Neural cell (in vitro differentiated cells): ENCODE data around the gene KCNJ6. TPM values are rescaled to one million over a fixed set of nuclear protein-coding genes. Genes with fewer than 3 reads are reported as not detected.

Experiments used
- H2AFZ ChIP-seq: fragments of 200-600, 300-800 bp; sonication (generic), shearing (Covaris generic); 2 replicates; pipeline ENCODE4 v1.6.0; 2014; ENCODE audit warnings: low read depth, mild to moderate bottlenecking, antibody characterized with exemption, low read length, moderate library complexity
- H3F3A ChIP-seq: fragments of 200-600 bp; shearing (Covaris generic); 2 replicates; pipeline ENCODE4 v1.6.1; 2016; ENCODE audit warnings: mild to moderate bottlenecking, moderate library complexity, mixed read lengths, antibody characterized with exemption, low read length; ENCODE audit not compliant: insufficient read depth, poor library complexity, severe bottlenecking
- H3K27ac ChIP-seq: fragments of 200-600, 300-800 bp; sonication (generic), shearing (Covaris generic); 2 replicates; pipeline ENCODE4 v1.5.1; 2014; ENCODE audit warnings: mild to moderate bottlenecking, low read length, moderate library complexity
- H3K27me3 ChIP-seq: fragments of 300-800, 200-600 bp; sonication (generic), shearing (Covaris generic); 2 replicates; pipeline ENCODE4 v1.6.0; 2014; ENCODE audit warnings: mild to moderate bottlenecking, low read depth, low read length, moderate library complexity; ENCODE audit not compliant: insufficient read depth
- H3K36me3 ChIP-seq: fragments of 300-800, 200-600 bp; sonication (generic), shearing (Covaris generic); 2 replicates; pipeline ENCODE4 v1.5.1; 2014; ENCODE audit warnings: mild to moderate bottlenecking, antibody characterized with exemption, low read length, moderate library complexity; ENCODE audit not compliant: insufficient read depth
- H3K4me2 ChIP-seq: fragments of 300-800, 200-600 bp; sonication (generic), shearing (Covaris generic); 2 replicates; pipeline ENCODE4 v1.6.0; 2014; ENCODE audit warnings: mild to moderate bottlenecking, low read length
- H3K4me3 ChIP-seq: fragments of 300-800, 200-600 bp; sonication (generic), shearing (Covaris generic); 2 replicates; pipeline ENCODE4 v1.5.1; 2014; ENCODE audit warnings: mild to moderate bottlenecking, low read length, moderate library complexity
- H3K79me2 ChIP-seq: fragments of 200-600 bp; shearing (Covaris generic); replicated peaks from 2 replicates; pipeline ENCODE4 v1.6.0; 2014; ENCODE audit warnings: mild to moderate bottlenecking, low read length, moderate library complexity; ENCODE audit not compliant: insufficient read depth
- H3K9ac ChIP-seq: fragments of 300-800, 200-600 bp; sonication (generic), shearing (Covaris generic); 2 replicates; pipeline ENCODE4 v1.6.1; 2016; ENCODE audit warnings: mild to moderate bottlenecking, low read length, mixed read lengths
- H3K9me2 ChIP-seq: fragments of 200-600 bp; shearing (Covaris generic); 2 replicates; pipeline ENCODE4 v1.6.1; 2016; ENCODE audit warnings: mild to moderate bottlenecking, low read length, mixed read lengths; ENCODE audit not compliant: insufficient read depth
- H3K9me3 ChIP-seq: fragments of 200-600, 300-800 bp; sonication (generic), shearing (Covaris generic); 2 replicates; pipeline ENCODE4 v1.6.1; 2016; ENCODE audit warnings: mild to moderate bottlenecking, mixed run types, low read length, moderate library complexity, mixed read lengths
- H4K20me1 ChIP-seq: fragments of 200-600 bp; shearing (Covaris generic); 2 replicates; pipeline ENCODE4 v1.6.1; 2016; ENCODE audit warnings: mild to moderate bottlenecking, mixed run types; ENCODE audit not compliant: insufficient read depth
- EP300 ChIP-seq: fragments of 450-650 bp; conservative IDR thresholded peaks from 2 replicates; pipeline ENCODE4 v1.6.1; 2014; ENCODE audit warnings: antibody characterized with exemption, mild to moderate bottlenecking, moderate library complexity; ENCODE audit not compliant: poor library complexity, severe bottlenecking
- EZH2 ChIP-seq: fragments of 200-600, 300-800 bp; shearing (Covaris generic), sonication (generic); IDR thresholded peaks from 2 replicates; pipeline ENCODE4 v1.6.1; 2014; ENCODE audit warnings: antibody characterized with exemption, low read length, borderline replicate concordance, mild to moderate bottlenecking; ENCODE audit not compliant: insufficient read depth, poor library complexity, severe bottlenecking
- MXI1 ChIP-seq: fragments of 450-650 bp; conservative IDR thresholded peaks from 2 replicates; pipeline ENCODE4 v1.6.1; 2014; ENCODE audit warnings: antibody characterized with exemption, mild to moderate bottlenecking; ENCODE audit not compliant: poor library complexity, severe bottlenecking
- POLR2AphosphoS5 ChIP-seq: IDR thresholded peaks from 2 replicates; pipeline ENCODE4 v1.6.1; 2012
- RAD21 ChIP-seq: fragments of 450-650 bp; conservative IDR thresholded peaks from 2 replicates; pipeline ENCODE4 v1.6.1; 2014; ENCODE audit warnings: antibody characterized with exemption, mild to moderate bottlenecking, moderate library complexity
- SMC3 ChIP-seq: fragments of 450-650 bp; conservative IDR thresholded peaks from 2 replicates; pipeline ENCODE4 v1.6.1; 2014; ENCODE audit warnings: antibody characterized with exemption, mild to moderate bottlenecking, moderate library complexity; ENCODE audit not compliant: poor library complexity
- TAF1 ChIP-seq: IDR thresholded peaks from 2 replicates; pipeline ENCODE4 v1.6.1; 2012; ENCODE audit warnings: low read depth
- polyA plus RNA-seq: library from polyadenylated mRNA; depleted of rRNA; stranded (reverse); fragments of >200 nt; gene quantifications from 2 replicates; pipeline ENCODE4 v1.2.3, GENCODE V29; 2014
- TF ChIP-seq, protein P1 (sequence below): fragments of 450-650 bp; IDR thresholded peaks from 2 replicates; pipeline ENCODE4 v1.5.1; 2014; ENCODE audit warnings: antibody characterized with exemption, mild to moderate bottlenecking, moderate library complexity; ENCODE audit not compliant: poor library complexity, severe bottlenecking
- TF ChIP-seq, protein P2 (sequence below): IDR thresholded peaks from 2 replicates; pipeline ENCODE4 v1.6.1; 2012; ENCODE audit warnings: borderline replicate concordance

Gene KCNJ6
- polyA plus RNA-seq, 1 donor from 2014 or later: 1.7 TPM

DNA sequence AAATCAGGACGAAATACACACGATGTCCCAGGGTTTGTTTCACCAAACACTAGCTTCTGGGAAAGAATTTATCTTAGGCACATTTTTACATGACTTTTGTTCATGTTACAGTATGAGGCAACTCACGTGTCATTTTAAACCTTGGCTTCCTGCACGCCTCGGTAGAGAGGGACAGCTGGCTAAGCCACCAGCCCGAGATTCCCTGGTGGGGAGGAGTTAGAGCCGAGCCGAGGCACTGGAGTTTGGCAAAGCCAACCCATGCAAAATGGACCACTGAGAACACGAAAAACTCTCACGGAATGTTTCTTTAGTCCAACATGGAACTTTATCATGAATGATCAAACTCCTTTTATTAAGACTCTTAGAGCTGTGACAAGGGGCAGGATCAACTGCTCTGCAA is 309.7 kb downstream of the KCNJ6 start:
- Histone ChIP-seq H3K4me3 (no peak overlapping the region), H3K4me2 (no peak overlapping the region), H3K9me2 (no peaks in the 10 kb centered on the region), H3F3A (no peaks in the 10 kb centered on the region), H3K27me3 (no peaks in the 10 kb centered on the region), H3K9ac (no peak overlapping the region), H4K20me1 (no peaks in the 10 kb centered on the region), H2AFZ (no peak overlapping the region), H3K9me3 (no peaks in the 10 kb centered on the region), H3K36me3 (no peaks in the 10 kb centered on the region), H3K79me2 (no peaks in the 10 kb centered on the region), H3K27ac (no peak overlapping the region)
- no peak for TF ChIP-seq MXI1
- no peak for TF ChIP-seq TAF1
- no peak for TF ChIP-seq RAD21

DNA sequence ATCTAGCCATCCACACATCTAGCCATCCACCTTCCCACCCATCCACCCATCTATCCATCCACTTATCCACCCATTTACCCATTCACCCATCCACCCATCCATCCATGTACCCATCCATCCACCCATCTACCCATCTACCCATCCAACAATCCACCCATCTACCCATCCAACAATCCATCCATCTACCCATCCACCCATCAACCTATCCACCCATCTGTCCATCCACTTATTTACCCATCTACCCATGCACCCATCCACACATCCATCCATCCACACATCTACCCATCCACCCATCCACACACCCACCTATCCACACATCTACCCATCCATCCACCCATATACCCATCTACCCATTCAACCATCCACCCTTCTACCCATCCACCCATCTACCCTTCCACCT is 311.3 kb downstream of the KCNJ6 start:
- Histone ChIP-seq H3K27me3 (no peaks in the 10 kb centered on the region), H4K20me1 (no peaks in the 10 kb centered on the region), H3K9ac (no peak overlapping the region), H3K9me2 (no peaks in the 10 kb centered on the region), H3K79me2 (no peaks in the 10 kb centered on the region), H3K4me2 (no peak overlapping the region), H3K27ac (no peak overlapping the region), H3K36me3 (no peaks in the 10 kb centered on the region), H3K9me3 (no peaks in the 10 kb centered on the region), H2AFZ (no peak overlapping the region), H3K4me3 (no peak overlapping the region), H3F3A (no peaks in the 10 kb centered on the region)
- no peak for TF ChIP-seq MXI1
- TF ChIP-seq RAD21: no peak
- TF ChIP-seq, protein P1, sequence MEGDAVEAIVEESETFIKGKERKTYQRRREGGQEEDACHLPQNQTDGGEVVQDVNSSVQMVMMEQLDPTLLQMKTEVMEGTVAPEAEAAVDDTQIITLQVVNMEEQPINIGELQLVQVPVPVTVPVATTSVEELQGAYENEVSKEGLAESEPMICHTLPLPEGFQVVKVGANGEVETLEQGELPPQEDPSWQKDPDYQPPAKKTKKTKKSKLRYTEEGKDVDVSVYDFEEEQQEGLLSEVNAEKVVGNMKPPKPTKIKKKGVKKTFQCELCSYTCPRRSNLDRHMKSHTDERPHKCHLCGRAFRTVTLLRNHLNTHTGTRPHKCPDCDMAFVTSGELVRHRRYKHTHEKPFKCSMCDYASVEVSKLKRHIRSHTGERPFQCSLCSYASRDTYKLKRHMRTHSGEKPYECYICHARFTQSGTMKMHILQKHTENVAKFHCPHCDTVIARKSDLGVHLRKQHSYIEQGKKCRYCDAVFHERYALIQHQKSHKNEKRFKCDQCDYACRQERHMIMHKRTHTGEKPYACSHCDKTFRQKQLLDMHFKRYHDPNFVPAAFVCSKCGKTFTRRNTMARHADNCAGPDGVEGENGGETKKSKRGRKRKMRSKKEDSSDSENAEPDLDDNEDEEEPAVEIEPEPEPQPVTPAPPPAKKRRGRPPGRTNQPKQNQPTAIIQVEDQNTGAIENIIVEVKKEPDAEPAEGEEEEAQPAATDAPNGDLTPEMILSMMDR: no peak
- TF ChIP-seq SMC3: no peak
- TF ChIP-seq EP300: no peak
- TF ChIP-seq, protein P2, sequence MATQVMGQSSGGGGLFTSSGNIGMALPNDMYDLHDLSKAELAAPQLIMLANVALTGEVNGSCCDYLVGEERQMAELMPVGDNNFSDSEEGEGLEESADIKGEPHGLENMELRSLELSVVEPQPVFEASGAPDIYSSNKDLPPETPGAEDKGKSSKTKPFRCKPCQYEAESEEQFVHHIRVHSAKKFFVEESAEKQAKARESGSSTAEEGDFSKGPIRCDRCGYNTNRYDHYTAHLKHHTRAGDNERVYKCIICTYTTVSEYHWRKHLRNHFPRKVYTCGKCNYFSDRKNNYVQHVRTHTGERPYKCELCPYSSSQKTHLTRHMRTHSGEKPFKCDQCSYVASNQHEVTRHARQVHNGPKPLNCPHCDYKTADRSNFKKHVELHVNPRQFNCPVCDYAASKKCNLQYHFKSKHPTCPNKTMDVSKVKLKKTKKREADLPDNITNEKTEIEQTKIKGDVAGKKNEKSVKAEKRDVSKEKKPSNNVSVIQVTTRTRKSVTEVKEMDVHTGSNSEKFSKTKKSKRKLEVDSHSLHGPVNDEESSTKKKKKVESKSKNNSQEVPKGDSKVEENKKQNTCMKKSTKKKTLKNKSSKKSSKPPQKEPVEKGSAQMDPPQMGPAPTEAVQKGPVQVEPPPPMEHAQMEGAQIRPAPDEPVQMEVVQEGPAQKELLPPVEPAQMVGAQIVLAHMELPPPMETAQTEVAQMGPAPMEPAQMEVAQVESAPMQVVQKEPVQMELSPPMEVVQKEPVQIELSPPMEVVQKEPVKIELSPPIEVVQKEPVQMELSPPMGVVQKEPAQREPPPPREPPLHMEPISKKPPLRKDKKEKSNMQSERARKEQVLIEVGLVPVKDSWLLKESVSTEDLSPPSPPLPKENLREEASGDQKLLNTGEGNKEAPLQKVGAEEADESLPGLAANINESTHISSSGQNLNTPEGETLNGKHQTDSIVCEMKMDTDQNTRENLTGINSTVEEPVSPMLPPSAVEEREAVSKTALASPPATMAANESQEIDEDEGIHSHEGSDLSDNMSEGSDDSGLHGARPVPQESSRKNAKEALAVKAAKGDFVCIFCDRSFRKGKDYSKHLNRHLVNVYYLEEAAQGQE: no peak
- no peak for TF ChIP-seq POLR2AphosphoS5
- no peak for TF ChIP-seq EZH2
- no peak for TF ChIP-seq TAF1

GRCh38 chr21:37603129-37603528 is 313.1 kb downstream of the KCNJ6 start:
- no peak overlapping the region for H3K27ac ChIP-seq
- no peaks in the 10 kb centered on the region for H3K36me3 ChIP-seq
- no peak for TF ChIP-seq RAD21
- TF ChIP-seq MXI1: no peak
- TF ChIP-seq TAF1: no peak
- TF ChIP-seq EP300: no peak
- TF ChIP-seq, protein P1: no peak
- no peak for TF ChIP-seq EZH2
- TF ChIP-seq POLR2AphosphoS5: no peak
- no peak for TF ChIP-seq SMC3
- TF ChIP-seq, protein P2: no peak
- H3K4me2 ChIP-seq: no peak overlapping the region
- H3K9ac ChIP-seq: no peak overlapping the region
- H3K9me2 ChIP-seq: no peaks in the 10 kb centered on the region
- no peaks in the 10 kb centered on the region for H3K27me3 ChIP-seq
- no peaks in the 10 kb centered on the region for H3K79me2 ChIP-seq
- H4K20me1 ChIP-seq: no peaks in the 10 kb centered on the region
- H3K9me3 ChIP-seq: no peaks in the 10 kb centered on the region
- no peak overlapping the region for H2AFZ ChIP-seq
- no peak overlapping the region for H3K4me3 ChIP-seq
- H3F3A ChIP-seq: no peaks in the 10 kb centered on the region
